ENCODE measurements around the gene MGAT5B.

Gene MGAT5B

GRCh38 chr17:76927577-76927976, 59.4 kb downstream of the MGAT5B start:
- no peak for DNase-seq (ENCODE audit: low read depth)

GRCh38 chr17:76927982-76928381, 59.8 kb downstream of the MGAT5B start:
- no peak for DNase-seq (ENCODE audit: low read depth)

GRCh38 chr17:76929148-76929547, 60.9 kb downstream of the MGAT5B start:
- DNase-seq (ENCODE audit: low read depth): no peak

GRCh38 chr17:76929601-76930000, 61.4 kb downstream of the MGAT5B start:
- DNase-seq (ENCODE audit: low read depth): no peak

- no peak for DNase-seq (ENCODE audit: low read depth)
Observed at GRCh38 chr17:76930107-76930506, 61.9 kb downstream of the MGAT5B start.

GRCh38 chr17:76932402-76933333, 64.5 kb downstream of the MGAT5B start:
- DNase-seq (ENCODE audit: low read depth): no peak

GRCh38 chr17:76934561-76935320, 66.5 kb downstream of the MGAT5B start:
- no peak for DNase-seq (ENCODE audit: low read depth)

GRCh38 chr17:76935331-76935730, 67.1 kb downstream of the MGAT5B start:
- no peak for DNase-seq (ENCODE audit: low read depth)

GRCh38 chr17:76937238-76937637, 69.0 kb downstream of the MGAT5B start:
- no peak for DNase-seq (ENCODE audit: low read depth)

- DNase-seq (ENCODE audit: low read depth): no peak
Observed at GRCh38 chr17:76938009-76938408, 69.8 kb downstream of the MGAT5B start.

- DNase-seq (ENCODE audit: low read depth): no peak
Observed at GRCh38 chr17:76940295-76940694, 72.1 kb downstream of the MGAT5B start.

GRCh38 chr17:76940738-76941350, 72.6 kb downstream of the MGAT5B start:
- DNase-seq (ENCODE audit: low read depth): no peak

- no peak for DNase-seq (ENCODE audit: low read depth)
Observed at GRCh38 chr17:76943202-76943601, 75.0 kb downstream of the MGAT5B start.

GRCh38 chr17:76943781-76944213, 75.6 kb downstream of the MGAT5B start:
- no peak for DNase-seq (ENCODE audit: low read depth)

GRCh38 chr17:76944477-76944876, 76.3 kb downstream of the MGAT5B start:
- DNase-seq (ENCODE audit: low read depth): no peak

GRCh38 chr17:76946111-76946771, 78.0 kb downstream of the MGAT5B start:
- no peak for DNase-seq (ENCODE audit: low read depth)

GRCh38 chr17:76946772-76947135, 78.5 kb downstream of the MGAT5B start:
- no peak for DNase-seq (ENCODE audit: low read depth)

- DNase-seq (ENCODE audit: low read depth): no peak
Observed at GRCh38 chr17:76947309-76947708, 79.1 kb downstream of the MGAT5B start.

- DNase-seq (ENCODE audit: low read depth): no peak
Observed at GRCh38 chr17:76947771-76948170, 79.6 kb downstream of the MGAT5B start.

GRCh38 chr17:76948301-76948700, 80.1 kb downstream of the MGAT5B start:
- DNase-seq (ENCODE audit: low read depth): no peak

- DNase-seq (ENCODE audit: low read depth): no peak
Observed at GRCh38 chr17:76948726-76949342, 80.6 kb downstream of the MGAT5B start.
